GM23338 (cell line): ENCODE measurements around the gene UGT1A4. TPM values are rescaled to one million over a fixed set of nuclear protein-coding genes. Genes with fewer than 3 reads are reported as not detected.

ENCODE experiments used
- ATAC-seq: fragments of 200-7000 bp; cut with Tn5 transposase; 3 replicates; pipeline ENCODE4 v1.9.1; 2020
- DNase-seq: peaks from one replicate; pipeline ENCODE4 v3.0.0-alpha.2; 2015; ENCODE audit warnings: low spot score
- H2AFZ ChIP-seq: fragments of 200-600 bp; sonication (generic); 2 replicates; pipeline ENCODE4 v1.8.0; 2016; ENCODE audit warnings: antibody characterized with exemption, mild to moderate bottlenecking, moderate library complexity
- H3F3A ChIP-seq: fragments of 200-600 bp; sonication (generic); replicated peaks from 2 replicates; pipeline ENCODE4 v1.8.0; 2017; ENCODE audit warnings: antibody characterized with exemption, mixed run types, low read depth
- H3K27ac ChIP-seq: fragments of 200-600 bp; sonication (generic); 2 replicates; pipeline ENCODE4 v1.6.1; 2016; ENCODE audit warnings: low read depth
- H3K27me3 ChIP-seq: fragments of 200-600 bp; sonication (generic); 2 replicates; pipeline ENCODE4 v1.8.0; 2016; ENCODE audit warnings: mild to moderate bottlenecking, mixed run types, moderate library complexity; ENCODE audit not compliant: insufficient read depth
- H3K36me3 ChIP-seq: fragments of 200-600 bp; sonication (generic); 2 replicates; pipeline ENCODE4 v1.8.0; 2016; ENCODE audit warnings: mild to moderate bottlenecking; ENCODE audit not compliant: insufficient read depth
- H3K4me1 ChIP-seq: fragments of 200-600 bp; sonication (generic); 2 replicates; pipeline ENCODE4 v1.8.0; 2016; ENCODE audit warnings: mild to moderate bottlenecking, moderate library complexity; ENCODE audit not compliant: insufficient read depth
- H3K4me2 ChIP-seq: fragments of 200-600 bp; sonication (generic); 2 replicates; pipeline ENCODE4 v1.7.1; 2017; ENCODE audit warnings: mixed run types
- H3K4me3 ChIP-seq: fragments of 200-600 bp; sonication (generic); 2 replicates; pipeline ENCODE4 v1.6.1; 2016; ENCODE audit warnings: mixed run types
- H3K79me2 ChIP-seq: fragments of 200-600 bp; sonication (generic); replicated peaks from 2 replicates; pipeline ENCODE4 v1.8.0; 2017; ENCODE audit warnings: mild to moderate bottlenecking; ENCODE audit not compliant: insufficient read depth
- H3K9me2 ChIP-seq: fragments of 200-600 bp; sonication (generic); 2 replicates; pipeline ENCODE4 v1.8.0; 2017; ENCODE audit not compliant: insufficient read depth
- H4K20me1 ChIP-seq: fragments of 200-600 bp; sonication (generic); replicated peaks from 2 replicates; pipeline ENCODE4 v1.8.0; 2017; ENCODE audit warnings: mild to moderate bottlenecking; ENCODE audit not compliant: insufficient read depth
- H3K27ac Mint-ChIP-seq: 2 replicates; pipeline ENCODE4 v1.8.0; 2020; ENCODE audit warnings: inconsistent platforms, mild to moderate bottlenecking, moderate library complexity, mixed read lengths
- H3K27me3 Mint-ChIP-seq: 3 replicates; pipeline ENCODE4 v1.8.0; 2022; ENCODE audit warnings: low read depth, mild to moderate bottlenecking, moderate library complexity, mixed read lengths, inconsistent platforms; ENCODE audit not compliant: insufficient read depth, poor library complexity
- H3K36me3 Mint-ChIP-seq: 3 replicates; pipeline ENCODE4 v1.8.0; 2021; ENCODE audit warnings: low read depth, mild to moderate bottlenecking, inconsistent platforms, moderate library complexity, mixed read lengths
- H3K4me1 Mint-ChIP-seq: 3 replicates; pipeline ENCODE4 v1.8.0; 2020; ENCODE audit warnings: mild to moderate bottlenecking, inconsistent platforms, mixed read lengths
- H3K4me3 Mint-ChIP-seq: 3 replicates; pipeline ENCODE4 v1.8.0; 2021; ENCODE audit warnings: moderate library complexity, mild to moderate bottlenecking, inconsistent platforms, mixed read lengths
- H3K9me3 Mint-ChIP-seq: 3 replicates; pipeline ENCODE4 v1.8.0; 2020; ENCODE audit warnings: moderate library complexity, mild to moderate bottlenecking, inconsistent platforms, mixed read lengths
- CTCF ChIP-seq, 2 experiments: fragments of 200-600 bp in 1 of 2; sonication (generic) in 1 of 2; conservative IDR thresholded peaks; 2 replicates each; pipeline versions ENCODE4 v1.5.1 to v1.6.1; 2016 to 2017; ENCODE audit warnings: antibody characterized with exemption in 2 of 2, low read depth in 2 of 2, mild to moderate bottlenecking in 2 of 2, moderate library complexity in 1 of 2
- EZH2 ChIP-seq: fragments of 200-600 bp; sonication (generic); IDR thresholded peaks from one replicate; pipeline ENCODE4 v1.8.0; 2017; ENCODE audit warnings: antibody characterized with exemption, mild to moderate bottlenecking, low read depth; ENCODE audit not compliant: unreplicated experiment
- NANOG ChIP-seq: IDR thresholded peaks from 2 replicates; pipeline ENCODE4 v1.6.1; 2016; ENCODE audit warnings: antibody characterized with exemption, borderline replicate concordance
- ZNF114 ChIP-seq: fragments of 250-450 bp; sonication (Bioruptor Pico); IDR thresholded peaks from 2 replicates; pipeline ENCODE4 v1.5.0; 2020; ENCODE audit warnings: mild to moderate bottlenecking, moderate library complexity
- ZNF331 ChIP-seq: fragments of 250-450 bp; sonication (Bioruptor Pico); IDR thresholded peaks from 2 replicates; pipeline ENCODE4 v1.5.0; 2020; ENCODE audit warnings: low read depth, mild to moderate bottlenecking, moderate library complexity
- ZNF462 ChIP-seq: fragments of 250-450 bp; sonication (Bioruptor Pico); IDR thresholded peaks from 2 replicates; pipeline ENCODE4 v1.5.0; 2020; ENCODE audit warnings: mild to moderate bottlenecking, moderate library complexity
- polyA plus RNA-seq: library from polyadenylated mRNA; unstranded; fragments of >200 nt; fragmentation: Nextera tagmentation; extraction: Ambion mirVana; gene quantifications from 2 replicates; pipeline ENCODE4 v1.2.1, GENCODE V29; 2016
- total RNA-seq: library from RNA; depleted of rRNA; stranded (reverse); fragments of >200 nt; shearing (Covaris generic); gene quantifications from 2 replicates; pipeline ENCODE4 v1.2.3, GENCODE V29; 2014

Gene UGT1A4
- total and polyA plus RNA-seq, 2 experiments from 2014 or later = not detected

GRCh38 chr2:233707940-233708644 is 10.4 kb upstream of the UGT1A4 start (continued):
- no peak for TF ChIP-seq ZNF462 (CRISPR knock-in tag)
- no peak for TF ChIP-seq EZH2

GRCh38 chr2:233708942-233709341 is 9.6 kb upstream of the UGT1A4 start:
- H3K9me2 ChIP-seq = peaks cover 5% of the 10 kb centered on the region; the same call in 1 of the 2 replicates
- no peak overlapping the region for H3K4me2 ChIP-seq
- no peak overlapping the region for H3K27ac ChIP-seq
- Mint-ChIP-seq H3K36me3 (no peaks in the 10 kb centered on the region), H3K27me3 (peaks cover 8% of the 10 kb centered on the region), H3K27ac (no peak overlapping the region), H3K4me1 (peaks cover 4% of the 10 kb centered on the region; the same call in 1 of the 3 replicates), H3K9me3 (no peaks in the 10 kb centered on the region; the same call in 2 of the 3 replicates), H3K4me3 (no peak overlapping the region)
- no peaks in the 10 kb centered on the region for H3K4me1 ChIP-seq
- H3F3A ChIP-seq = no peaks in the 10 kb centered on the region
- peak; percentile 17 for DNase-seq
- no peak overlapping the region for H3K4me3 ChIP-seq
- no peaks in the 10 kb centered on the region for H4K20me1 ChIP-seq
- H2AFZ ChIP-seq = no peak overlapping the region
- ATAC-seq = no peak
- no peaks in the 10 kb centered on the region for H3K27me3 ChIP-seq
- H3K36me3 ChIP-seq = no peaks in the 10 kb centered on the region
- no peaks in the 10 kb centered on the region for H3K79me2 ChIP-seq
- TF ChIP-seq NANOG (no peak), CTCF (conservative IDR thresholded peaks at IDR 0.05; ENCODE audit: low read depth in 2 of 2) (no peak), ZNF462 (CRISPR knock-in tag) (no peak), ZNF331 (CRISPR knock-in tag) (no peak), ZNF114 (CRISPR knock-in tag) (no peak)
